Measurements from ENCODE around the gene ZNF552. TPM values are rescaled to one million over a fixed set of nuclear protein-coding genes. Genes with fewer than 3 reads are reported as not detected.
"Not testable (repeated sequence)": the region's sequence is repeated elsewhere in the genome, so short reads cannot be mapped to it uniquely, and the experiment has no call there.

Gene ZNF552
- total and polyA plus RNA-seq, 2 of the 4 experiments (the other 2 are of a cell fraction) = 2.8 to 4.7 TPM

GRCh38 chr19:57812975-57813820 is 1.5 kb downstream of the ZNF552 start:
- H3K4me1 ChIP-seq (ENCODE audit: control insufficient read depth, insufficient read depth, low read length); H3K18ac ChIP-seq (ENCODE audit: low read depth, low read length); H2AK9ac ChIP-seq (replicated peaks; ENCODE audit: low read depth, low read length, poor library complexity); H3K27ac ChIP-seq (ENCODE audit: insufficient read depth, low read length); dilution Hi-C loops (cut with HindIII; ENCODE audit: low sequenced_read_pairs, unreplicated experiment); H3K23ac ChIP-seq (ENCODE audit: low read depth, low read length); H3K27me3 ChIP-seq (ENCODE audit: control insufficient read depth, insufficient read depth, low read length); H3K14ac ChIP-seq (replicated peaks; ENCODE audit: low read depth, low read length); H4K5ac ChIP-seq (ENCODE audit: low read depth, low read length); H3K56ac ChIP-seq (ENCODE audit: extremely low read depth, insufficient read depth, low read length); H3K9me3 ChIP-seq (ENCODE audit: control insufficient read depth, insufficient read depth, low read length); POLR2A ChIA-PET (ENCODE audit: unreplicated experiment); DNase-seq; H3K4ac ChIP-seq (ENCODE audit: low read depth, low read length); H2BK20ac ChIP-seq (ENCODE audit: low read depth, low read length); in situ Hi-C loops (cut with MboI; ENCODE audit: low sequenced_read_pairs); ATAC-seq (ENCODE audit: low read depth); H2AFZ ChIP-seq (replicated peaks; ENCODE audit: low read length, poor library complexity); H2BK120ac ChIP-seq (ENCODE audit: low read depth, low read length); H3K9me1 ChIP-seq (ENCODE audit: insufficient read depth, low read length); H3K9ac ChIP-seq (ENCODE audit: low read depth, low read length); H2AK5ac ChIP-seq (ENCODE audit: low read depth, low read length); H3K4me2 ChIP-seq (ENCODE audit: low read depth, low read length); H4K20me1 ChIP-seq (ENCODE audit: insufficient read depth, low read length); H4K8ac ChIP-seq (ENCODE audit: low read depth in 2 of 2, low read length in 2 of 2); H4K91ac ChIP-seq (ENCODE audit: insufficient read depth, low read depth, low read length); H2BK15ac ChIP-seq (ENCODE audit: low read depth, low read length); BruUV-seq (replicated peaks); H3K4me3 ChIP-seq (ENCODE audit: insufficient read depth, low read depth, low read length); H2BK5ac ChIP-seq (ENCODE audit: low read depth, low read length, poor library complexity, severe bottlenecking); intact Hi-C loops (cut with micrococcal nuclease): not testable (repeated sequence)
- Histone ChIP-seq H3K79me1 (ENCODE audit: low read depth in 1 of 2, low read length in 2 of 2) (peaks cover 16 to 56% of the 10 kb centered on the region in 2 experiments), H3K36me3 (ENCODE audit: control insufficient read depth, insufficient read depth, low read length) (peaks cover 14% of the 10 kb centered on the region)
- CTCF ChIA-PET = interaction anchor here (0.7 kb wide), 1 partner anchor 11 kb away, joined by 3 read pairs; no protein-coding TSS in a partner anchor
- WGBS, 2 experiments (ENCODE audit: extremely low coverage in 2 of 2, insufficient read length in 1 of 2) = no CpG with 5 or more reads among the region's 13 CpGs

All from IMR-90 (cell line).